GM23338 (cell line): ENCODE measurements around the gene MYH15. TPM values are rescaled to one million over a fixed set of nuclear protein-coding genes. Genes with fewer than 3 reads are reported as not detected.

Source experiments
- ATAC-seq: fragments of 200-7000 bp; cut with Tn5 transposase; 3 replicates; pipeline ENCODE4 v1.9.1; 2020
- DNase-seq: peaks from one replicate; pipeline ENCODE4 v3.0.0-alpha.2; 2015; ENCODE audit warnings: low spot score
- H2AFZ ChIP-seq: fragments of 200-600 bp; sonication (generic); 2 replicates; pipeline ENCODE4 v1.8.0; 2016; ENCODE audit warnings: antibody characterized with exemption, mild to moderate bottlenecking, moderate library complexity
- H3F3A ChIP-seq: fragments of 200-600 bp; sonication (generic); replicated peaks from 2 replicates; pipeline ENCODE4 v1.8.0; 2017; ENCODE audit warnings: antibody characterized with exemption, mixed run types, low read depth
- H3K27ac ChIP-seq: fragments of 200-600 bp; sonication (generic); 2 replicates; pipeline ENCODE4 v1.6.1; 2016; ENCODE audit warnings: low read depth
- H3K27me3 ChIP-seq: fragments of 200-600 bp; sonication (generic); 2 replicates; pipeline ENCODE4 v1.8.0; 2016; ENCODE audit warnings: mild to moderate bottlenecking, mixed run types, moderate library complexity; ENCODE audit not compliant: insufficient read depth
- H3K36me3 ChIP-seq: fragments of 200-600 bp; sonication (generic); 2 replicates; pipeline ENCODE4 v1.8.0; 2016; ENCODE audit warnings: mild to moderate bottlenecking; ENCODE audit not compliant: insufficient read depth
- H3K4me1 ChIP-seq: fragments of 200-600 bp; sonication (generic); 2 replicates; pipeline ENCODE4 v1.8.0; 2016; ENCODE audit warnings: mild to moderate bottlenecking, moderate library complexity; ENCODE audit not compliant: insufficient read depth
- H3K4me2 ChIP-seq: fragments of 200-600 bp; sonication (generic); 2 replicates; pipeline ENCODE4 v1.7.1; 2017; ENCODE audit warnings: mixed run types
- H3K4me3 ChIP-seq: fragments of 200-600 bp; sonication (generic); 2 replicates; pipeline ENCODE4 v1.6.1; 2016; ENCODE audit warnings: mixed run types
- H3K79me2 ChIP-seq: fragments of 200-600 bp; sonication (generic); replicated peaks from 2 replicates; pipeline ENCODE4 v1.8.0; 2017; ENCODE audit warnings: mild to moderate bottlenecking; ENCODE audit not compliant: insufficient read depth
- H3K9me2 ChIP-seq: fragments of 200-600 bp; sonication (generic); 2 replicates; pipeline ENCODE4 v1.8.0; 2017; ENCODE audit not compliant: insufficient read depth
- H4K20me1 ChIP-seq: fragments of 200-600 bp; sonication (generic); replicated peaks from 2 replicates; pipeline ENCODE4 v1.8.0; 2017; ENCODE audit warnings: mild to moderate bottlenecking; ENCODE audit not compliant: insufficient read depth
- H3K27ac Mint-ChIP-seq: 2 replicates; pipeline ENCODE4 v1.8.0; 2020; ENCODE audit warnings: inconsistent platforms, mild to moderate bottlenecking, moderate library complexity, mixed read lengths
- H3K27me3 Mint-ChIP-seq: 3 replicates; pipeline ENCODE4 v1.8.0; 2022; ENCODE audit warnings: low read depth, mild to moderate bottlenecking, moderate library complexity, mixed read lengths, inconsistent platforms; ENCODE audit not compliant: insufficient read depth, poor library complexity
- H3K36me3 Mint-ChIP-seq: 3 replicates; pipeline ENCODE4 v1.8.0; 2021; ENCODE audit warnings: low read depth, mild to moderate bottlenecking, inconsistent platforms, moderate library complexity, mixed read lengths
- H3K4me1 Mint-ChIP-seq: 3 replicates; pipeline ENCODE4 v1.8.0; 2020; ENCODE audit warnings: mild to moderate bottlenecking, inconsistent platforms, mixed read lengths
- H3K4me3 Mint-ChIP-seq: 3 replicates; pipeline ENCODE4 v1.8.0; 2021; ENCODE audit warnings: moderate library complexity, mild to moderate bottlenecking, inconsistent platforms, mixed read lengths
- H3K9me3 Mint-ChIP-seq: 3 replicates; pipeline ENCODE4 v1.8.0; 2020; ENCODE audit warnings: moderate library complexity, mild to moderate bottlenecking, inconsistent platforms, mixed read lengths
- CREB1 ChIP-seq: fragments of 250-450 bp; sonication (Bioruptor Pico); IDR thresholded peaks from 2 replicates; pipeline ENCODE4 v1.5.0; 2020; ENCODE audit warnings: low read depth, mild to moderate bottlenecking, moderate library complexity
- ETS1 ChIP-seq: IDR thresholded peaks from 2 replicates; pipeline ENCODE4 v1.6.1; 2016; ENCODE audit warnings: antibody characterized with exemption
- EZH2 ChIP-seq: fragments of 200-600 bp; sonication (generic); IDR thresholded peaks from one replicate; pipeline ENCODE4 v1.8.0; 2017; ENCODE audit warnings: antibody characterized with exemption, mild to moderate bottlenecking, low read depth; ENCODE audit not compliant: unreplicated experiment
- EZH2phosphoT487 ChIP-seq: fragments of 200-600 bp; sonication (generic); IDR thresholded peaks from one replicate; pipeline ENCODE4 v1.8.1; 2018; ENCODE audit warnings: antibody characterized with exemption; ENCODE audit not compliant: unreplicated experiment
- JUNB ChIP-seq: IDR thresholded peaks from one replicate; pipeline ENCODE4 v1.6.1; 2016; ENCODE audit warnings: antibody characterized with exemption; ENCODE audit not compliant: unreplicated experiment
- NANOG ChIP-seq: IDR thresholded peaks from 2 replicates; pipeline ENCODE4 v1.6.1; 2016; ENCODE audit warnings: antibody characterized with exemption, borderline replicate concordance
- POLR2AphosphoS5 ChIP-seq: IDR thresholded peaks from 2 replicates; pipeline ENCODE4 v1.6.1; 2016; ENCODE audit warnings: antibody characterized with exemption, low read depth
- REST ChIP-seq: IDR thresholded peaks from one replicate; pipeline ENCODE4 v1.6.1; 2018; ENCODE audit warnings: antibody characterized with exemption; ENCODE audit not compliant: unreplicated experiment
- STAT1 ChIP-seq: IDR thresholded peaks from one replicate; pipeline ENCODE4 v1.6.1; 2016; ENCODE audit warnings: antibody characterized with exemption; ENCODE audit not compliant: unreplicated experiment
- ZNF114 ChIP-seq: fragments of 250-450 bp; sonication (Bioruptor Pico); IDR thresholded peaks from 2 replicates; pipeline ENCODE4 v1.5.0; 2020; ENCODE audit warnings: mild to moderate bottlenecking, moderate library complexity
- ZNF331 ChIP-seq: fragments of 250-450 bp; sonication (Bioruptor Pico); IDR thresholded peaks from 2 replicates; pipeline ENCODE4 v1.5.0; 2020; ENCODE audit warnings: low read depth, mild to moderate bottlenecking, moderate library complexity
- polyA plus RNA-seq: library from polyadenylated mRNA; unstranded; fragments of >200 nt; fragmentation: Nextera tagmentation; extraction: Ambion mirVana; gene quantifications from 2 replicates; pipeline ENCODE4 v1.2.1, GENCODE V29; 2016
- total RNA-seq: library from RNA; depleted of rRNA; stranded (reverse); fragments of >200 nt; shearing (Covaris generic); gene quantifications from 2 replicates; pipeline ENCODE4 v1.2.3, GENCODE V29; 2014
- TF ChIP-seq, protein P1 (sequence below): fragments of 250-450 bp; sonication (Bioruptor Pico); IDR thresholded peaks from 2 replicates; pipeline ENCODE4 v1.5.0; 2020; ENCODE audit warnings: mild to moderate bottlenecking, moderate library complexity
- TF ChIP-seq, protein P2 (sequence below), 2 experiments: fragments of 200-600 bp in 1 of 2; sonication (generic) in 1 of 2; conservative IDR thresholded peaks; 2 replicates each; pipeline versions ENCODE4 v1.5.1 to v1.6.1; 2016 to 2017; ENCODE audit warnings: antibody characterized with exemption in 2 of 2, low read depth in 2 of 2, mild to moderate bottlenecking in 2 of 2, moderate library complexity in 1 of 2

Gene MYH15
- total and polyA plus RNA-seq, 2 experiments from 2014 or later = 0.07 TPM; not detected in 1

GRCh38 chr3:108430540-108430939, 79.9 kb downstream of the MYH15 start:
- DNase-seq = no peak
- H3K27me3 Mint-ChIP-seq = peaks cover 2% of the 10 kb centered on the region
- TF ChIP-seq ZNF331 (no peak), CREB1 (no peak), ETS1 (no peak), ZNF114 (no peak), POLR2AphosphoS5 (no peak), EZH2phosphoT487 (no peak), NANOG (no peak), STAT1 (no peak), EZH2 (no peak), REST (no peak), JUNB (no peak)
- TF ChIP-seq, protein P1, sequence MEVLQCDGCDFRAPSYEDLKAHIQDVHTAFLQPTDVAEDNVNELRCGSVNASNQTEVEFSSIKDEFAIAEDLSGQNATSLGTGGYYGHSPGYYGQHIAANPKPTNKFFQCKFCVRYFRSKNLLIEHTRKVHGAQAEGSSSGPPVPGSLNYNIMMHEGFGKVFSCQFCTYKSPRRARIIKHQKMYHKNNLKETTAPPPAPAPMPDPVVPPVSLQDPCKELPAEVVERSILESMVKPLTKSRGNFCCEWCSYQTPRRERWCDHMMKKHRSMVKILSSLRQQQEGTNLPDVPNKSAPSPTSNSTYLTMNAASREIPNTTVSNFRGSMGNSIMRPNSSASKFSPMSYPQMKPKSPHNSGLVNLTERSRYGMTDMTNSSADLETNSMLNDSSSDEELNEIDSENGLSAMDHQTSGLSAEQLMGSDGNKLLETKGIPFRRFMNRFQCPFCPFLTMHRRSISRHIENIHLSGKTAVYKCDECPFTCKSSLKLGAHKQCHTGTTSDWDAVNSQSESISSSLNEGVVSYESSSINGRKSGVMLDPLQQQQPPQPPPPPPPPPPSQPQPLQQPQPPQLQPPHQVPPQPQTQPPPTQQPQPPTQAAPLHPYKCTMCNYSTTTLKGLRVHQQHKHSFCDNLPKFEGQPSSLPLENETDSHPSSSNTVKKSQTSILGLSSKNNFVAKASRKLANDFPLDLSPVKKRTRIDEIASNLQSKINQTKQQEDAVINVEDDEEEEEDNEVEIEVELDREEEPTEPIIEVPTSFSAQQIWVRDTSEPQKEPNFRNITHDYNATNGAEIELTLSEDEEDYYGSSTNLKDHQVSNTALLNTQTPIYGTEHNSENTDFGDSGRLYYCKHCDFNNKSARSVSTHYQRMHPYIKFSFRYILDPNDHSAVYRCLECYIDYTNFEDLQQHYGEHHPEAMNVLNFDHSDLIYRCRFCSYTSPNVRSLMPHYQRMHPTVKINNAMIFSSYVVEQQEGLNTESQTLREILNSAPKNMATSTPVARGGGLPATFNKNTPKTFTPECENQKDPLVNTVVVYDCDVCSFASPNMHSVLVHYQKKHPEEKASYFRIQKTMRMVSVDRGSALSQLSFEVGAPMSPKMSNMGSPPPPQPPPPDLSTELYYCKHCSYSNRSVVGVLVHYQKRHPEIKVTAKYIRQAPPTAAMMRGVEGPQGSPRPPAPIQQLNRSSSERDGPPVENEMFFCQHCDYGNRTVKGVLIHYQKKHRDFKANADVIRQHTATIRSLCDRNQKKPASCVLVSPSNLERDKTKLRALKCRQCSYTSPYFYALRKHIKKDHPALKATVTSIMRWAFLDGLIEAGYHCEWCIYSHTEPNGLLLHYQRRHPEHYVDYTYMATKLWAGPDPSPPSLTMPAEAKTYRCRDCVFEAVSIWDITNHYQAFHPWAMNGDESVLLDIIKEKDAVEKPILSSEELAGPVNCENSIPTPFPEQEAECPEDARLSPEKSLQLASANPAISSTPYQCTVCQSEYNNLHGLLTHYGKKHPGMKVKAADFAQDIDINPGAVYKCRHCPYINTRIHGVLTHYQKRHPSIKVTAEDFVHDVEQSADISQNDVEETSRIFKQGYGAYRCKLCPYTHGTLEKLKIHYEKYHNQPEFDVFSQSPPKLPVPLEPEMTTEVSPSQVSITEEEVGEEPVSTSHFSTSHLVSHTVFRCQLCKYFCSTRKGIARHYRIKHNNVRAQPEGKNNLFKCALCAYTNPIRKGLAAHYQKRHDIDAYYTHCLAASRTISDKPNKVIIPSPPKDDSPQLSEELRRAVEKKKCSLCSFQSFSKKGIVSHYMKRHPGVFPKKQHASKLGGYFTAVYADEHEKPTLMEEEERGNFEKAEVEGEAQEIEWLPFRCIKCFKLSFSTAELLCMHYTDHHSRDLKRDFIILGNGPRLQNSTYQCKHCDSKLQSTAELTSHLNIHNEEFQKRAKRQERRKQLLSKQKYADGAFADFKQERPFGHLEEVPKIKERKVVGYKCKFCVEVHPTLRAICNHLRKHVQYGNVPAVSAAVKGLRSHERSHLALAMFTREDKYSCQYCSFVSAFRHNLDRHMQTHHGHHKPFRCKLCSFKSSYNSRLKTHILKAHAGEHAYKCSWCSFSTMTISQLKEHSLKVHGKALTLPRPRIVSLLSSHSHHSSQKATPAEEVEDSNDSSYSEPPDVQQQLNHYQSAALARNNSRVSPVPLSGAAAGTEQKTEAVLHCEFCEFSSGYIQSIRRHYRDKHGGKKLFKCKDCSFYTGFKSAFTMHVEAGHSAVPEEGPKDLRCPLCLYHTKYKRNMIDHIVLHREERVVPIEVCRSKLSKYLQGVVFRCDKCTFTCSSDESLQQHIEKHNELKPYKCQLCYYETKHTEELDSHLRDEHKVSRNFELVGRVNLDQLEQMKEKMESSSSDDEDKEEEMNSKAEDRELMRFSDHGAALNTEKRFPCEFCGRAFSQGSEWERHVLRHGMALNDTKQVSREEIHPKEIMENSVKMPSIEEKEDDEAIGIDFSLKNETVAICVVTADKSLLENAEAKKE (CRISPR knock-in tag) = no peak
- TF ChIP-seq, protein P2, sequence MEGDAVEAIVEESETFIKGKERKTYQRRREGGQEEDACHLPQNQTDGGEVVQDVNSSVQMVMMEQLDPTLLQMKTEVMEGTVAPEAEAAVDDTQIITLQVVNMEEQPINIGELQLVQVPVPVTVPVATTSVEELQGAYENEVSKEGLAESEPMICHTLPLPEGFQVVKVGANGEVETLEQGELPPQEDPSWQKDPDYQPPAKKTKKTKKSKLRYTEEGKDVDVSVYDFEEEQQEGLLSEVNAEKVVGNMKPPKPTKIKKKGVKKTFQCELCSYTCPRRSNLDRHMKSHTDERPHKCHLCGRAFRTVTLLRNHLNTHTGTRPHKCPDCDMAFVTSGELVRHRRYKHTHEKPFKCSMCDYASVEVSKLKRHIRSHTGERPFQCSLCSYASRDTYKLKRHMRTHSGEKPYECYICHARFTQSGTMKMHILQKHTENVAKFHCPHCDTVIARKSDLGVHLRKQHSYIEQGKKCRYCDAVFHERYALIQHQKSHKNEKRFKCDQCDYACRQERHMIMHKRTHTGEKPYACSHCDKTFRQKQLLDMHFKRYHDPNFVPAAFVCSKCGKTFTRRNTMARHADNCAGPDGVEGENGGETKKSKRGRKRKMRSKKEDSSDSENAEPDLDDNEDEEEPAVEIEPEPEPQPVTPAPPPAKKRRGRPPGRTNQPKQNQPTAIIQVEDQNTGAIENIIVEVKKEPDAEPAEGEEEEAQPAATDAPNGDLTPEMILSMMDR (conservative IDR thresholded peaks at IDR 0.05; ENCODE audit: low read depth in 2 of 2) = no peak
- Histone ChIP-seq H3K9me2 (peaks cover 6% of the 10 kb centered on the region; the same call in 1 of the 2 replicates), H4K20me1 (no peaks in the 10 kb centered on the region), H3K36me3 (no peaks in the 10 kb centered on the region), H3K27ac (no peak overlapping the region), H2AFZ (no peak overlapping the region), H3F3A (no peaks in the 10 kb centered on the region), H3K4me3 (no peak overlapping the region), H3K4me2 (no peak overlapping the region), H3K79me2 (no peaks in the 10 kb centered on the region), H3K27me3 (no peaks in the 10 kb centered on the region), H3K4me1 (no peaks in the 10 kb centered on the region)
- ATAC-seq = no peak
- no peak overlapping the region for H3K27ac Mint-ChIP-seq
- H3K36me3 Mint-ChIP-seq = peaks cover 17% of the 10 kb centered on the region
- H3K4me1 Mint-ChIP-seq = no peaks in the 10 kb centered on the region; the same call in 2 of the 3 replicates
- peaks cover 24% of the 10 kb centered on the region for H3K9me3 Mint-ChIP-seq
- H3K4me3 Mint-ChIP-seq = no peak overlapping the region
